ENCODE results near the gene TSPAN18. TPM values are rescaled to one million over a fixed set of nuclear protein-coding genes. Genes with fewer than 3 reads are reported as not detected.

TSPAN18 gene
- total and polyA plus RNA-seq, 2 donors from 2014 or later, result 13.8 to 38.1 TPM

DNA sequence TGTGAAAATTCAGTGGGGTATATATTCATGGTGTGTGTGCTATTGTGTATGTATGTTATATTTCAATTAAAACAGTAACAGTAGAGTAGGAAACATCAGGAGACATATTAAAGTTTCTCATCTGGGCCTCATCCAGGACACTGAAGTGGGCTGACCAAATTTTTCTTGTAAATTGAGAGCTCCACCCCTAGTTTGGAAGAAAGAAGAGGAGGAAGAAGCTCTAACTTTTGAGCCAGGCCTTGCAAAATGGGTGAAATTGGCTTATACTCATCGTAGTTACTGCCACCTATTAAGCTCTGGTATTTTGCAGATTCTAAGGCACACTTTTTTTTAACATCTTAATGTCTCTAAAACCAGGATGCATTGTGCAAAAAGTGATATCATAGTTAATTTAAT is 33.7 kb downstream of the TSPAN18 start:
- H3K4me1 ChIP-seq (ENCODE audit: control insufficient read depth in 2 of 3, insufficient read depth in 2 of 3, low read depth in 1 of 3, low read length in 3 of 3), result peaks cover 0 to 11% (median 5%) of the 10 kb centered on the region in 3 donors
- DNase-seq (peak in 2 of 5 donors; percentile 15 to 38), FAIRE-seq (no peak)
- H3K9me3 ChIP-seq (ENCODE audit: control insufficient read depth in 2 of 3, insufficient read depth in 1 of 3, low read length in 3 of 3), result peaks cover 0 to 8% (median 0%) of the 10 kb centered on the region in 3 donors
- no peak overlapping the region for H3K9ac ChIP-seq (ENCODE audit: low read length in 3 of 3)
- intact Hi-C loops (cut with DNase I), result no loop called here
- no peak overlapping the region for H3K27ac ChIP-seq (ENCODE audit: low read depth in 2 of 2, low read length in 2 of 2)
- peaks cover 0 to 2% (median 0%) of the 10 kb centered on the region in 3 donors for H3K36me3 ChIP-seq (ENCODE audit: control insufficient read depth in 2 of 3, insufficient read depth in 3 of 3, low read length in 3 of 3)
- no peak overlapping the region for H3K4me3 ChIP-seq (ENCODE audit: low read length in 3 of 3)
- TF ChIP-seq, protein P1, sequence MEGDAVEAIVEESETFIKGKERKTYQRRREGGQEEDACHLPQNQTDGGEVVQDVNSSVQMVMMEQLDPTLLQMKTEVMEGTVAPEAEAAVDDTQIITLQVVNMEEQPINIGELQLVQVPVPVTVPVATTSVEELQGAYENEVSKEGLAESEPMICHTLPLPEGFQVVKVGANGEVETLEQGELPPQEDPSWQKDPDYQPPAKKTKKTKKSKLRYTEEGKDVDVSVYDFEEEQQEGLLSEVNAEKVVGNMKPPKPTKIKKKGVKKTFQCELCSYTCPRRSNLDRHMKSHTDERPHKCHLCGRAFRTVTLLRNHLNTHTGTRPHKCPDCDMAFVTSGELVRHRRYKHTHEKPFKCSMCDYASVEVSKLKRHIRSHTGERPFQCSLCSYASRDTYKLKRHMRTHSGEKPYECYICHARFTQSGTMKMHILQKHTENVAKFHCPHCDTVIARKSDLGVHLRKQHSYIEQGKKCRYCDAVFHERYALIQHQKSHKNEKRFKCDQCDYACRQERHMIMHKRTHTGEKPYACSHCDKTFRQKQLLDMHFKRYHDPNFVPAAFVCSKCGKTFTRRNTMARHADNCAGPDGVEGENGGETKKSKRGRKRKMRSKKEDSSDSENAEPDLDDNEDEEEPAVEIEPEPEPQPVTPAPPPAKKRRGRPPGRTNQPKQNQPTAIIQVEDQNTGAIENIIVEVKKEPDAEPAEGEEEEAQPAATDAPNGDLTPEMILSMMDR (IDR thresholded peaks at IDR 0.05; ENCODE audit: borderline replicate concordance, extremely low read depth, insufficient read depth), result no peak
- no peaks in the 10 kb centered on the region for H3K27me3 ChIP-seq (ENCODE audit: control insufficient read depth, insufficient read depth, low read length)

DNA sequence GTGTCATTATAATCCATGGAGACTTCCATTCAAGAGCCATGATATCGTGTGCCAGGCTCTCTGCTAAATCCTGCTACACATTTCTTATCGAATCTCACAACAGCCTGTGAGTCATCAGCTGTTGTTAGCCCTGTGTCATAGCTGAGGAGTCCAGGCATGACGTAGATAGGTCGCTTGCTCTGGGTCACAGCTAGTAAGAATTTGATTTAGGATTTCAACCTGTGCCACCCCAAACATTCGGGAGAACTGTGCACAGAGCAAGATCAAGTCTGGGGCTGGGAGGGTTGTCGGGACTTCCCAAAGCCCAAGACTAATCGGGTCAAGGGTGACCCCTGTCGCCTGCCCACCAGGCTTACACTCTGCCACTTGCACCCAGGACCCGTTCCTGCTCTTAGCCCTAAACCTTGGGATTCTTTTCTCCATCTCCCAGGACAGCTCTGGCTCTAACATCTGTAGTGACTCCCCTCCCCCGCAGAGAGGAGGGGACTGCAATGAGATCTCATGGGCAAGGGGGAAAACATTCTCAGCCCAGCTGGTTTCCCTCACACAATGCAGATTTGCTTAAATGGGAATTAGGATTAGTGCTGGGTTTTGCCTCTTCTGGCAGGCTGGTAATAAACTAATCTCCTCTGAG is 34.3 kb downstream of the TSPAN18 start:
- Histone ChIP-seq H3K4me3 (ENCODE audit: low read length in 3 of 3) (no peak overlapping the region), H3K4me1 (ENCODE audit: control insufficient read depth in 2 of 3, insufficient read depth in 2 of 3, low read depth in 1 of 3, low read length in 3 of 3) (peaks cover 0 to 11% (median 5%) of the 10 kb centered on the region in 3 donors), H3K36me3 (ENCODE audit: control insufficient read depth in 2 of 3, insufficient read depth in 3 of 3, low read length in 3 of 3) (peaks cover 0 to 2% (median 0%) of the 10 kb centered on the region in 3 donors), H3K9ac (ENCODE audit: low read length in 3 of 3) (no peak overlapping the region), H3K27ac (ENCODE audit: low read depth in 2 of 2, low read length in 2 of 2) (no peak overlapping the region), H3K27me3 (ENCODE audit: control insufficient read depth, insufficient read depth, low read length) (no peaks in the 10 kb centered on the region), H3K9me3 (ENCODE audit: control insufficient read depth in 2 of 3, insufficient read depth in 1 of 3, low read length in 3 of 3) (peaks cover 0 to 8% (median 0%) of the 10 kb centered on the region in 3 donors)
- DNase-seq (peak in 4 of 5 donors; percentile 80 to 95 (median 84)), FAIRE-seq (no peak)
- intact Hi-C loops (cut with DNase I), result no loop called here
- TF ChIP-seq, protein P1 (IDR thresholded peaks at IDR 0.05; ENCODE audit: borderline replicate concordance, extremely low read depth, insufficient read depth), result no peak

DNA sequence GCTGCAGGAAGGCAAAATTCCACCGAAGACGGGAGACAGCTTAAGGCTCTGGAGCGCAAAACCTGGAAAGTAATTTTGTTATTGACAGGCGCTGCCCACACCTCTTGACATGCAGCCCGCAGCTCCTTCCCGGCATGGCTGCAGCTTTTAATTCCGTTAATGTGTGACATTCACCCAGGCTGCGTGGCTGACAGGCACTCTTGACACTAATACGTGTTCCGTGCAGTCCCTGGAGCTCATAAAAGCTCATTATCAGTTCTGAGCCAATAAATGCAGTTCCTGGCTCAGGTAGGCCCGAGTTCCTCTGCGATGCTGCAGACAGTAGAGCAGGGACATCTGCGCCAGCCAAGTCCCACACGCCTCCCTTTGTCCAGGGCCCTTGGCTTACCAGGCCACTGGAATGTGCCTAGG is 34.8 kb downstream of the TSPAN18 start:
- Histone ChIP-seq H3K27ac (ENCODE audit: low read depth in 2 of 2, low read length in 2 of 2) (no peak overlapping the region), H3K36me3 (ENCODE audit: control insufficient read depth in 2 of 3, insufficient read depth in 3 of 3, low read length in 3 of 3) (peaks cover 0 to 2% (median 0%) of the 10 kb centered on the region in 3 donors), H3K4me1 (ENCODE audit: control insufficient read depth in 2 of 3, insufficient read depth in 2 of 3, low read depth in 1 of 3, low read length in 3 of 3) (peaks cover 0 to 11% (median 5%) of the 10 kb centered on the region in 3 donors), H3K9me3 (ENCODE audit: control insufficient read depth in 2 of 3, insufficient read depth in 1 of 3, low read length in 3 of 3) (peaks cover 0 to 8% (median 0%) of the 10 kb centered on the region in 3 donors), H3K9ac (ENCODE audit: low read length in 3 of 3) (no peak overlapping the region), H3K4me3 (ENCODE audit: low read length in 3 of 3) (no peak overlapping the region), H3K27me3 (ENCODE audit: control insufficient read depth, insufficient read depth, low read length) (no peaks in the 10 kb centered on the region)
- intact Hi-C loops (cut with DNase I), result no loop called here
- no peak for DNase-seq
- TF ChIP-seq, protein P1 (IDR thresholded peaks at IDR 0.05; ENCODE audit: borderline replicate concordance, extremely low read depth, insufficient read depth), result no peak
- no peak for FAIRE-seq
